Chondrocyte (in vitro differentiated cells): ENCODE data around the gene TOB1. TPM values are rescaled to one million over a fixed set of nuclear protein-coding genes. Genes with fewer than 3 reads are reported as not detected.
"Not testable (repeated sequence)": the region's sequence is repeated elsewhere in the genome, so short reads cannot be mapped to it uniquely, and the experiment has no call there.

ENCODE experiments used
- DNase-seq: peaks from one replicate; pipeline ENCODE4 v3.0.0; 2021; ENCODE audit warnings: mixed read lengths, low spot score
- H3K27ac Mint-ChIP-seq: one replicate; pipeline ENCODE4 v1.8.0; 2021; ENCODE audit warnings: mild to moderate bottlenecking, moderate library complexity, mixed read lengths; ENCODE audit not compliant: unreplicated experiment
- H3K27me3 Mint-ChIP-seq: 2 replicates; pipeline ENCODE4 v1.8.0; 2021; ENCODE audit warnings: low read depth, mixed read lengths
- H3K36me3 Mint-ChIP-seq: 2 replicates; pipeline ENCODE4 v1.8.0; 2021; ENCODE audit warnings: low read depth, mixed read lengths
- H3K4me1 Mint-ChIP-seq: 2 replicates; pipeline ENCODE4 v1.8.0; 2021; ENCODE audit warnings: low read depth, mild to moderate bottlenecking, mixed read lengths
- H3K4me3 Mint-ChIP-seq: one replicate; pipeline ENCODE4 v1.8.0; 2021; ENCODE audit warnings: mild to moderate bottlenecking, moderate library complexity, mixed read lengths; ENCODE audit not compliant: unreplicated experiment
- H3K9me3 Mint-ChIP-seq: 2 replicates; pipeline ENCODE4 v1.8.0; 2021; ENCODE audit warnings: low read depth, mixed read lengths
- CTCF ChIP-seq: fragments of 200-600 bp; sonication (generic); IDR thresholded peaks from 2 replicates; pipeline ENCODE4 v1.5.0; 2021; ENCODE audit warnings: antibody characterized with exemption, mild to moderate bottlenecking, moderate library complexity
- total RNA-seq: library from RNA; stranded (reverse); gene quantifications from 3 replicates; pipeline ENCODE4 v1.2.1, GENCODE V29; 2021

TOB1 gene
- total RNA-seq, 1 donor from 2014 or later: 36.6 TPM

DNA sequence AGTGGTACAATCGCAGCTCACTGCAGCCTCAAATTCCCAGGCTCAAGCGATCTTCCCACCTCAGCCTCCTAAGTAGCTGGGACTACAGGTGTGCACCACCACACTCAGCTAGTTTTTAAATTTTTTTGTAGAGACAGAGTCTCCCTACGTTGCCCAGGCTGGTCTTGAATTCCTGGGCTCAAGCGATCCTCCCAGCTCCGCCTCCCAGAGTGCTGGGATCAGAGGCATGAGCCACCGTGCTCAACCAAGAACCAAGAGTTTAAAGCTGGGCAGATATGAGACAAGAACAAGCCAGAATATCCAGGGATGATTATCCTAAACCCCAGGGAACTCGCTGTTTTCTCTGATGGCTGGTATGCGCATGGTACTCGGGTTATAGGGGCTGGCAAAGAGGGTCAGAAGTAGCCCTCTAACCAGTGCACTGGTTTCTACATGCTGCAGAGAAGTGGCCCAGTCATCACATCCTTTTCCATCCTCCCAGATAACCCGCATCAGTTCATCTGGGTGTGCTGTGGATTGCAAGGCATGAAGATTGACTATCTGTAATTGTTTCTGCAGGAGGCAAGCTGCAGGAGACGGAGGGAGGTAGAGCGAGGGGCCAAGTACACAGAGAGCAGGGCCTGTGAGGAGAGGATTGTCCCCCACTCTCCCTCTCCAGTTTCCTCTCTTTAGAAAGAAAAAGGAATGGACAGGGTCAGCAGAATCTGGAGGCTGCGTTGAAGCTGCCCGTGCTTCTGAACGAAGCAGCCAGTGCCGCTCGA is 33.6 kb upstream of the TOB1 start:
- no peak for TF ChIP-seq CTCF
- H3K9me3 Mint-ChIP-seq: no peaks in the 10 kb centered on the region
- no peaks in the 10 kb centered on the region for H3K36me3 Mint-ChIP-seq
- H3K27ac Mint-ChIP-seq: no peak overlapping the region
- peaks cover 28% of the 10 kb centered on the region for H3K4me1 Mint-ChIP-seq
- H3K27me3 Mint-ChIP-seq: peaks cover 3% of the 10 kb centered on the region
- H3K4me3 Mint-ChIP-seq: no peak overlapping the region
- peak; percentile 32 for DNase-seq

- no peaks in the 10 kb centered on the region for H3K36me3 Mint-ChIP-seq
- H3K27me3 Mint-ChIP-seq: peaks cover 3% of the 10 kb centered on the region
- H3K4me1 Mint-ChIP-seq: peaks cover 24% of the 10 kb centered on the region
- TF ChIP-seq CTCF: no peak
- H3K4me3 Mint-ChIP-seq: no peak overlapping the region
- H3K9me3 Mint-ChIP-seq: no peaks in the 10 kb centered on the region
- DNase-seq: no peak
- no peak overlapping the region for H3K27ac Mint-ChIP-seq
Observed at GRCh38 chr17:50899005-50899460, 32.9 kb upstream of the TOB1 start.

- H3K9me3 Mint-ChIP-seq: no peaks in the 10 kb centered on the region
- H3K4me3 Mint-ChIP-seq: no peak overlapping the region
- no peak for DNase-seq
- peaks cover 18% of the 10 kb centered on the region for H3K4me1 Mint-ChIP-seq
- peaks cover 3% of the 10 kb centered on the region for H3K27me3 Mint-ChIP-seq
- no peaks in the 10 kb centered on the region for H3K36me3 Mint-ChIP-seq
- TF ChIP-seq CTCF: no peak
- H3K27ac Mint-ChIP-seq: no peak overlapping the region
Observed at GRCh38 chr17:50898369-50899004, 32.3 kb upstream of the TOB1 start.

GRCh38 chr17:50894513-50894912 is 28.4 kb upstream of the TOB1 start:
- H3K4me1 Mint-ChIP-seq, H3K9me3 Mint-ChIP-seq, H3K4me3 Mint-ChIP-seq, H3K27me3 Mint-ChIP-seq, DNase-seq, H3K27ac Mint-ChIP-seq, H3K36me3 Mint-ChIP-seq: not testable (repeated sequence)

DNA sequence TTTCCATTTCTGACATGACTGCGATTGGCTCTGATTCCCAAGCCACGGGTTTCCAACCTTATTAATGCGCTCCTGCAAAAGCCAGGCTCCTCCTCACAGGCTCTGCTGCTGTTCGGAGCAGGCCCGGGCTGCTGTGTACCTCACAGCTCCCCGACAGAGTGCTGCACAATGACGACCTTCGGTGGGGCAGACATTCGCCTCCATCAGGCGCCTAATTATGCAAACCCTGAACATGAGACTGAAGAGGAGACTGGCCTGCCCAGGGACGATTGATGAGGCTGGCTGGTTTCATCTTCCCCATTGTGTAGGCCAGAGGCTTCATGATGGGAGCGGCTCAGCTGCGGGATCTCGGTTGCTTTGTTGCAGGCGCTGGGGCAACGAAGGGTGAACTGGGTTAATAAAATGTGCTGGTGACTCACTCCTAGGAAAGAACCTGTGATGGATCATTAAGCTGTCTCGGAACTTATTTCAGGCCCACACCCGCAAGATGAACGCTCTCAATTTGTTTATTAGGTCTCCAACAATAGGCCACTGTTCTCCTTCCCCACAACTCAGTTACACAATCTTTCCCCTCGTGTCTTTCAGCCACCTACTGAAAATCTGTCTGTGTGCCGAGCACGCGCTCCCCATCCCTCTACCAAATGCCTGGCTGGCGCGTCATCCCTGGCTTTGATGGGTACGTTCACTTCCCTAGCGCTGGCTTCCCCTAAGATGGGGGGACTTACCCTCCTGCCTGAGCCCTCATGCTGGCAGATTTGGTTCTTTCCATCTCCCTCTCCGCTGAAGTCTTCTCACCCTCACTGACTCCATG is 27.2 kb upstream of the TOB1 start:
- Mint-ChIP-seq H3K9me3 (no peaks in the 10 kb centered on the region), H3K27me3 (peaks cover 3% of the 10 kb centered on the region), H3K4me1 (no peaks in the 10 kb centered on the region), H3K4me3 (no peak overlapping the region), H3K36me3 (peaks cover 1% of the 10 kb centered on the region), H3K27ac (no peak overlapping the region)
- no peak for DNase-seq
- TF ChIP-seq CTCF: no peak
